Erythroblast (primary cell): Measurements from ENCODE around the gene OSBPL10.

Experiments used
- GATA1 ChIP-seq: IDR thresholded peaks from 2 replicates; pipeline ENCODE4 v1.6.1; 2011; ENCODE audit warnings: low read depth, mild to moderate bottlenecking, control low read depth, low read length, moderate library complexity
- POLR2A ChIP-seq: IDR thresholded peaks from 2 replicates; pipeline ENCODE4 v1.6.1; 2011; ENCODE audit warnings: mild to moderate bottlenecking, low read length

DNA sequence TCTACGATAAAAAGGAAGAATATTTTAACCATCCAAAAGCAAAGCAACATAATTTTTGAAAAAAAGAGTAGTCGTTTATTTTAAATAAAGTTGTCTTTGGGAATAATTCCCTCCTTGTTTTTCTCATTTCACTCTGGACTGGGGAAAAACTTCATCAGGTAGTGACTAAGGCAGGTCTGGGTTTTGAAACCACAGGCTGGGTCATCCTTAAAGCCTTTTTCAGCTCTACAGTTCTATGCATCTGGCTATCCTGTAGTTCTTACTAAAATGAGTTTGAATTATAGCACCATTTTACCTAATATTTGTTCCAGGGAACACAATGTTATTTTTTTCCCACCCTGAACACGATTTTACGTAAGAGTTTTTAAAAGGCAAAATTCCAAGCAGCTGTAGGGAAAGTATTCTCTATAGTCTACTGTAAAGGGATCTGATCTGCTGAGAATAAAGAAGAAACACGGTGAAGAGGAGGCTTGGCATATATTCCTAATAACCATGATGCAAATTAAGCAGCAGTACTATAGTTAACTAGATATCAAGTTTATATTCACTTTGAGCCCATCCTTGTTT, 107.7 kb downstream of the OSBPL10 start:
- TF ChIP-seq POLR2A (no peak), GATA1 (no peak)
